Measurements from ENCODE around the gene FRMD3. TPM values are rescaled to one million over a fixed set of nuclear protein-coding genes. Genes with fewer than 3 reads are reported as not detected.
A peak's percentile ranks its signal among the peaks of the same experiment; 100 is the strongest.
"Not testable (repeated sequence)": the region's sequence is repeated elsewhere in the genome, so short reads cannot be mapped to it uniquely, and the experiment has no call there.

FRMD3 gene
- total RNA-seq, 1 experiment from 2014 or later = 0.13 TPM

DNA sequence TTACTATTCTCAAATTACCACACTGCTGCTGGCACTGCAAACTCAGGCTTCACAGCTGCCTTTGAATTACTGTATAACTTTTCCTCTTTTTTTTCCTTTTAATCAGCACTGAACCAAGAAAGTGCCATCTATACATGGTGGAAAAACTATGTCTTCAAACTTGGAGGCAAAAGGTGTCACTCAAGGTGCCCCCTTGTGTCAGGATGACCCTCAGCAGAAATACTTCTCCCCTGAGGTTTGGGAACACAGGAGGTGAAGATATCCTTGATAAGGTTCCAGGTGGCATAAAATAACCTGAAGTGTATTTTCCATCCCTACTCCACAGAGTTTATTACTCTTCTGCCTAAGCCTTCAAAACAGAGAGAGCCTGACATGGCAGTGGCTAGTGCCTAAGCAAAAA lies 14.5 kb downstream of the FRMD3 start:
- no peak for DNase-seq (ENCODE audit: low spot score)

- DNase-seq (ENCODE audit: low spot score) = no peak
Measured at GRCh38 chr9:83521411-83521810, 16.8 kb downstream of the FRMD3 start.

GRCh38 chr9:83521011-83521410 lies 17.2 kb downstream of the FRMD3 start:
- no peak for DNase-seq (ENCODE audit: low spot score)

DNA sequence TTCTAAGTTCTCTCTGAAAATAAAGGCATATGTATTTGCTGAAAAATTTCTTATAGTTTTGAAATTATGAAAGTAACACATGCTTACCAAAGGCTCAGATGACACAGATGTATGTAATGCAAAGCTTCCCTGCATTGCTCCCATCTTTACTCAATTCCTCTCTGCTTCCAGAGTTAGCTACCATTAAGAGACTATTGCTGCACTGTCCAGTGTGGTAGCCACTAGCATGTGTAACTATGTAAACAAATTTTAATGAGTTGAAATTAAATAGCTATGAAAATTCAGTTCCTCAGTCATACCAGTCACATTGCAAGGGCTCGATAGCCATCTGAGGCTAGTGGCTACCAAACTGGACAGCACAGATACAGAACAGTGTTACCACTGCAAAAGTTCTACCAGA lies 17.9 kb downstream of the FRMD3 start:
- no peak for DNase-seq (ENCODE audit: low spot score)

DNA sequence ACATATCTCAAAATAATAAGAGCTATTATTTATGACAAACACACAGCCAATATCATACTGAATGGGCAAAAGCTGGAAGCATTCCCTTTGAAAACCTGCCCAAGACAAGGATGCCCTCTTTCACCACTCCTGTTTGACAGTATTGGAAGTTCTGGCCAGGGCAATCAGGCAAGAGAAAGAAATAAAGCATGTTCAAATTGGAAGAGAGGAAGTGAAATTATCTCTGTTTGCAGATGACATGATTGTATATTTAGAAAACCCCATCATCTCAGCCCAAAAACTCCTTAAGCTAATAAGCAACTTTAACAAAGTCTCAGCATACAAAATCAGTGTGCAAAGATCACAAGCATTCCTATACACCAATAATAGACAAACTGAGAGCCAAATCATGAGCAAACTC lies 20.2 kb downstream of the FRMD3 start:
- not testable (repeated sequence) for DNase-seq (ENCODE audit: low spot score)

- no peak for DNase-seq (ENCODE audit: low spot score)
Measured at GRCh38 chr9:83514767-83515166, 23.4 kb downstream of the FRMD3 start.

- no peak for DNase-seq (ENCODE audit: low spot score)
Measured at GRCh38 chr9:83512621-83513020, 25.6 kb downstream of the FRMD3 start.

DNA sequence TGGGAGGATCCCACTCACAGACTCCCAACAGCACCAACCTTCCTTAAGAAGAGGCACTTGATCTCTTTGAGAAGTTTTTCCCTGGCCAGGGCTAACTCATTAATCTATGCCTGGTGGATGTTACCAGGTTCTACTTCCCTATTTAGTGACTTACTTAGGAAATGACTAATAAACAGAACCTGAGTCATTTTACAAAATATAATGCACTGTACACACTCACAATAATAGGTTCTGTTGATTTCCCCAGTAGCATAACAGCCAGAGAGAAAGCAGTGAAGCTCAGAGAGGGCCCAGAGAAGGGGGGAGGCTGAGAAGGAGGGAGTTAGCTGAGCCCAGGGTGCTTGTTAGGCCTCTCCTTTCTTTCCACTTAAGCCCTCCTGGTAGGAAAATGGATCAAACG lies 27.1 kb downstream of the FRMD3 start:
- DNase-seq (ENCODE audit: low spot score) = no peak

DNA sequence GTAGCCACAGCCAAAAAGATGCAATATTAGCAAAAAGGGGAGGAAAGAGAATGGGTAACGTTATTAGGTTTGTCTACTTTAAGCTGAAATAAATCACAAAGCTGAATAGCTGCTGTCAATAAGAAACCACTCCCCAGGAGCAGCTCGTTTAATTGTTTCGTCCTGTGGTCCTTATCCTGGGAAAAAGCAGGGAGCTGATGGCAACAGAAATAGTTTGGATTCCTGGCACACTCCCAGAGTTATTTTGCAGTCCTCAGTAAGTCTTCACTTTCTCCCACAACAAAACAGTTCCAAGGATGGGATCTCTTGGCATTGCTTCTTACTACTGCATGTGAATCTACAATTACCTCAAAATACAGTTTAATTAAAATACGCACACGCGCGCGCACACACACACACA lies 28.8 kb downstream of the FRMD3 start:
- DNase-seq (ENCODE audit: low spot score) = no peak

DNA sequence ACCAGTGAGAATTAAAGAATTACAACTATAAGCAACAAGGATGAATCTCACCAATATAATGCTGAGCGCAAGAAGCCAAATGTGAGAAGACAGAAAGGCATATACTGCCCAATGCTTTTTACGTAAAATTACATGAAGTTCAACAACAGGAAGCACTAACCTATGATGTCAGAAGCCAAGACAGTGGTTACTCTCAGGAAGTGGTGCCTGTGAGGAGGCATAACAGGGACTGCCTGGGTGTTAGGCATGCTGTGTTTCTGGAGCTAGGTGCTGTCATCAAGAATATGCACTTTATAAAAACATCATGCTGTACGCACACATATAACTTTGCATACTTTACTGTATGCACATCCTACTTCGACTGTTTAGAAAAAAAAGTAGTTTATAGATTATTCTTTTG lies 30.1 kb downstream of the FRMD3 start:
- DNase-seq (ENCODE audit: low spot score) = no peak

- no peak for DNase-seq (ENCODE audit: low spot score)
Measured at GRCh38 chr9:83505282-83505681, 32.9 kb downstream of the FRMD3 start.

DNA sequence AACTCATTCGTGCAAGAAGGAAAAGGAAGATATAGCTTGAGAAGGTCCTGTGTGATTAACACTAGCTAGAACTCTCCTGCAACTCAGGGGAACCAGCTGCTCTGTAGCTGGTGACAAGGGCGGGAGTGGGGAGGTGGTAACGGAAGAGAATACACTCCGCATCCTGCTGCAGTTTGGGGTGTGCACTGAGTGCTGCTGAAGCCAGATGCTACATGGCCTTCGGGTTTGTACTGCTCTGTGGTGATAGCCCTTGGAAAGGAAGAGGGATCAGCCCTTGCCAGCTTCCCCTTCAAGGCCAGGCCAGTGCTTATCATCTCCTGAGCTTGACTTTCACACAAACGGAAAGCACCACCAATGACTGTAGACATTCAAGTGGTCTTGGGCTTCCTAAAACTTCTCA lies 34.3 kb downstream of the FRMD3 start:
- no peak for DNase-seq (ENCODE audit: low spot score)

GRCh38 chr9:83501565-83501964 lies 36.6 kb downstream of the FRMD3 start:
- no peak for DNase-seq (ENCODE audit: low spot score)

DNA sequence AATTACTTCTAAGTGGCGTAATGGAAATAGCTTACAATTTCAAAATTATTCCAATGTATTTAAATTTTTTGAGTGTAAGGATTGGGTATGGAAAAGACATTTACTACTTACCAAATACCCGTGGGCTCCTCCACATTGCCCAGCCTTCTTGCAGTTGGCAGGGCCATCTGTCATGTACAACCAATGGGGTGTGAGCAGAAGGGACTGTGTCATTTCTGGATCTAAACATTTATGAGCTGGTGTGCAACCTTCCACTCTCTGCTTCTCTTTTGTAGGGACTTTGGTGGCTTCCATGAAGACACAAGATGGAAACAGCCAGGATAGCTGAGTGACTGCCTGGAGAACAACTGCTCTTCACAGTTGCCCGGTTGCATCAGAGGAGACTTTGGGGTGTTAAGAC lies 40.8 kb downstream of the FRMD3 start:
- DNase-seq (ENCODE audit: low spot score) = no peak

DNA sequence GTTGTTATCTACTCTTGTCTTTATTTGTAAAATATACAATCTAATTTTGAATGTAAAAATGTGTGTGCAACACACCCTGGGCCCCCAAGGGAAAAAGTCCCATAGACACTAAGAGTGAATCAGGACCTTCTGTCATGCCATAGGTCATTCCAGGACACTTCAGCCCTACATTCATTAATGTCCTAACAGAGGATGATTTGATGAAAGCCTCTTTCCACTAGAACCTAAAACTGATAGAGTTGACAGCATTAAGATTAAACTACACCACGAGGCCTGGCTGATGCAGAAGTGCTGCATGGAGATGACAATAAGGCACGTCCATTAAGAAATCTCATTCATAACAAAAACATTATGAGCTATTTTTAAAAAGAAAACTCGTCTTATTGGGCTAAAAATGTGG lies 46.2 kb downstream of the FRMD3 start:
- no peak for DNase-seq (ENCODE audit: low spot score)

- no peak for DNase-seq (ENCODE audit: low spot score)
Measured at GRCh38 chr9:83491413-83491812, 46.8 kb downstream of the FRMD3 start.

GRCh38 chr9:83489961-83490360 lies 48.2 kb downstream of the FRMD3 start:
- DNase-seq (ENCODE audit: low spot score) = no peak

DNA sequence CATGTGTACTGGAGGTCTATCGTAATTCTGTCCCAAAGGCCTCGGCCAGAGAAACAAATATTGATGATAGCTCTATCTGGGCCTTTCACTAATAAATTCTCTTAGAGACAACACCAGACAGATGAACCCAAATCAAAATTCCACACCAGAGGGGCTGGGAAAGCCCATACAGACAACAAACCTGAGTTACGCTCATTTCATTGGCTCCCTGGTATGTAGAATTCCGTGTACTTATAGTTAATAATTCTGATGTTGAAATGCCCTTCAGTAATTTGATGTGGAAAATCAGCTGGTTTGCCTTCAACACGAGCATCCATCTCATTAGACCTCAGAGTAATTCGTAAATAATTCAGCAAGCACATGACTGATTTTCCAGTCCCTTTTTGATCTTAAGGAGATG lies 53.2 kb downstream of the FRMD3 start:
- DNase-seq (ENCODE audit: low spot score) = no peak

DNA sequence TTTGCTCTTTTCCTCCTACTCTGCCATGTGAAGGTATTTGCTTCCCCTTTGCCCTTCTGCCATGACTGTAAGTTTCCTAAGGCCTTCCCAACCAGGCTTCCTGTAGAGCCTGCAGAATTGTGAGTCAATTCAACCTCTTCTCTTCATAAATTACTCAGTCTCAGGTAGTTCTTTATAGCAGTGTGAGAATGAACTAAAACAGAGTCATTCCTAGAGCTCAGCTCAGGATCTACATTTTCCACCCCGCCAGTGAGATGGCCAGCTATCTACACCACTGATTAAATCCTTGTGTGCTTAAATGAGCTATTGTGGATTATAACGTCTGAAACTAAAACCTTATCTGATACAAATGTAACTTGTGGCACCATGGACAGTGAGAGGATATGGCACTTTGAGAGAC lies 55.0 kb downstream of the FRMD3 start:
- no peak for DNase-seq (ENCODE audit: low spot score)

- no peak for DNase-seq (ENCODE audit: low spot score)
Measured at GRCh38 chr9:83479765-83480164, 58.4 kb downstream of the FRMD3 start.

DNA sequence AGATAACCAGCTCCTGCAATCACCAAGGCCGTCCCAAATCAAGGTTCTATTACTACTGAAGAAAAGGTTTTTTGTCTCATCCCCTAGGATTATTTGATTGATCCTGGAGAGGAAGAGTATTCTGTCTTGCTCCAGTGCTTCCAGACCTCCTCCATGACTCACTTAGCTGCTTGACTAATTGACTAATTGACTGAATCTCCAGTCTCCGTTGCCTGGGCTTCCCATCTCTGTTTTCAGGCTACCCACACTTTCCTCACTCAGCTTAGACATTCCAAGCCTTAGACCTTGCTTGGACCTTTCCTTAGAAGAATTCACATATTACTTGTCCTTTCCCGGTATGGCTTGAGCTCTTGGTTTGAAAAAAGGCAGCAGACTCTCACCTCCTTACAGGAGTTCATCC lies 60.6 kb downstream of the FRMD3 start:
- DNase-seq (ENCODE audit: low spot score) = no peak

DNA sequence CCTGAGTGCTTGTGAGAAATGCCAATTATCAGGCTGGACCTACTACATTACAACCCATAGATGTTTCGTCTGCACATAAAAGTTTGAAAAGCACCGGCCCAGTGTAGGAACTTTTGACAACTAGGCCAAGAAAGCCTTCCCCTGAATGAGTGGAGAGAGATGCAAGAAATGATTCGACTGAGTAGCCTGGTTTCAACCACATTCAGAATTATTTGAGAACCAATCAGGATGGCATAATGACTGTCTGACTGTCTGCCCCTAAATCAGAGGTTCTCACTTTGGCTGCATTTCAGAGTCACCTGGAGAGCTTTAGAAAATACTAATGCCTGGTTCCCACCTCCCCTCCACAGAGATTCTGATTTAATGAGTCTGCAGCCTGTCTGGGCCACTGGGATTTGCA lies 61.1 kb downstream of the FRMD3 start:
- no peak for DNase-seq (ENCODE audit: low spot score)

DNA sequence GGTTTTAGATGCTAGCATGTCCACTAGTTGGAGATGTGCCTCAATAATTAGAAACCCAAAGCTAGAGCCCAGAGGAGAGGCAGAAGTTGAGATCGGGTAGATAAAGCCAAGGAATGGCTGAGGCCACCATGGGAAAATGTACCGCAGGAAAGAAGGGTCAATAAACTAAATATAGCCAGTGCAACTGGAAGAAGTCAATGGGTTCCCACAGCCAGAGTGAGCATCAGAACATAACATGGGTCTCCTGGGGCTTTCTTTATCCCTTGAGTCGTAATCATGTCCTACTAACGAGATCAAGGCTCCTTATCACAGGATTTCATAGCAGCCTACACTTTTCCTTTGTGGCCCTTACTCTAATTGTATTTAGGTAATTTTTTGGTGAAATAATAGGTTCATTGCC lies 61.7 kb downstream of the FRMD3 start:
- DNase-seq (ENCODE audit: low spot score) = no peak

GRCh38 chr9:83475741-83476140 lies 62.5 kb downstream of the FRMD3 start:
- no peak for DNase-seq (ENCODE audit: low spot score)

GRCh38 chr9:83474631-83475030 lies 63.6 kb downstream of the FRMD3 start:
- peak; percentile 2 for DNase-seq (ENCODE audit: low spot score)
